ENCODE results near the gene CTNNA1. TPM values are rescaled to one million over a fixed set of nuclear protein-coding genes. Genes with fewer than 3 reads are reported as not detected.

The CTNNA1 gene
- total RNA-seq, 2 donors from 2014 or later = 266 to 322 TPM

- Histone ChIP-seq H3K4me1 (ENCODE audit: control insufficient read depth in 1 of 2, low read depth in 2 of 2) (peaks cover 21 to 79% of the 10 kb centered on the region in 2 donors), H3K36me3 (no peaks in the 10 kb centered on the region), H3K4me3 (peak overlapping the region; percentile 28), H3K9me3 (no peaks in the 10 kb centered on the region), H3K27ac (no peak overlapping the region), H3K27me3 (replicated peaks; ENCODE audit: insufficient read depth) (no peaks in the 10 kb centered on the region)
- no peak for ATAC-seq (ENCODE audit: insufficient number of reproducible peaks, low FRiP score, low read depth)
- no peak for DNase-seq (ENCODE audit: low spot score)
- no peak for TF ChIP-seq CTCF (IDR thresholded peaks at IDR 0.05)
Measured at GRCh38 chr5:138875552-138875875, 122.3 kb downstream of the CTNNA1 start.

- Histone ChIP-seq H3K36me3 (no peaks in the 10 kb centered on the region), H3K27me3 (replicated peaks; ENCODE audit: insufficient read depth) (no peaks in the 10 kb centered on the region), H3K4me3 (no peak overlapping the region), H3K27ac (no peak overlapping the region), H3K9me3 (no peaks in the 10 kb centered on the region), H3K4me1 (ENCODE audit: control insufficient read depth in 1 of 2, low read depth in 2 of 2) (peaks cover 17 to 74% of the 10 kb centered on the region in 2 donors)
- DNase-seq (ENCODE audit: low spot score) = no peak
- no peak for ATAC-seq (ENCODE audit: insufficient number of reproducible peaks, low FRiP score, low read depth)
- no peak for TF ChIP-seq CTCF (IDR thresholded peaks at IDR 0.05)
Measured at GRCh38 chr5:138875946-138876345, 122.7 kb downstream of the CTNNA1 start.

- TF ChIP-seq CTCF (IDR thresholded peaks at IDR 0.05) = no peak
- no peaks in the 10 kb centered on the region for H3K36me3 ChIP-seq
- H3K4me1 ChIP-seq (ENCODE audit: control insufficient read depth in 1 of 2, low read depth in 2 of 2) = peaks cover 10 to 66% of the 10 kb centered on the region in 2 donors
- no peak overlapping the region for H3K27ac ChIP-seq
- no peaks in the 10 kb centered on the region for H3K27me3 ChIP-seq (replicated peaks; ENCODE audit: insufficient read depth)
- no peak overlapping the region for H3K4me3 ChIP-seq
- DNase-seq (ENCODE audit: low spot score) (no peak), ATAC-seq (ENCODE audit: insufficient number of reproducible peaks, low FRiP score, low read depth) (no peak)
- H3K9me3 ChIP-seq = no peaks in the 10 kb centered on the region
Measured at GRCh38 chr5:138876811-138877210, 123.6 kb downstream of the CTNNA1 start.

- Histone ChIP-seq H3K4me1 (ENCODE audit: control insufficient read depth in 1 of 2, low read depth in 2 of 2) (peaks cover 3 to 49% of the 10 kb centered on the region in 2 donors), H3K27ac (no peak overlapping the region), H3K9me3 (no peaks in the 10 kb centered on the region), H3K27me3 (replicated peaks; ENCODE audit: insufficient read depth) (no peaks in the 10 kb centered on the region), H3K4me3 (no peak overlapping the region), H3K36me3 (no peaks in the 10 kb centered on the region)
- ATAC-seq (ENCODE audit: insufficient number of reproducible peaks, low FRiP score, low read depth) (no peak), DNase-seq (ENCODE audit: low spot score) (no peak)
- TF ChIP-seq CTCF (IDR thresholded peaks at IDR 0.05) = no peak
Measured at GRCh38 chr5:138878437-138879235, 125.4 kb downstream of the CTNNA1 start.

- Histone ChIP-seq H3K36me3 (no peaks in the 10 kb centered on the region), H3K9me3 (no peaks in the 10 kb centered on the region), H3K27ac (no peak overlapping the region), H3K4me3 (no peak overlapping the region), H3K4me1 (ENCODE audit: control insufficient read depth in 1 of 2, low read depth in 2 of 2) (peaks cover 0 to 18% of the 10 kb centered on the region in 2 donors), H3K27me3 (replicated peaks; ENCODE audit: insufficient read depth) (no peaks in the 10 kb centered on the region)
- TF ChIP-seq CTCF (IDR thresholded peaks at IDR 0.05) = no peak
- DNase-seq (ENCODE audit: low spot score) (no peak), ATAC-seq (ENCODE audit: insufficient number of reproducible peaks, low FRiP score, low read depth) (no peak)
Measured at GRCh38 chr5:138883211-138883610, 130.0 kb downstream of the CTNNA1 start.

All from thoracic aorta (tissue), 2 donors.